Measurements from ENCODE around the gene NSG2. TPM values are rescaled to one million over a fixed set of nuclear protein-coding genes. Genes with fewer than 3 reads are reported as not detected.

NSG2 gene
- total RNA-seq, 1 experiment from 2014 or later: not detected

DNA sequence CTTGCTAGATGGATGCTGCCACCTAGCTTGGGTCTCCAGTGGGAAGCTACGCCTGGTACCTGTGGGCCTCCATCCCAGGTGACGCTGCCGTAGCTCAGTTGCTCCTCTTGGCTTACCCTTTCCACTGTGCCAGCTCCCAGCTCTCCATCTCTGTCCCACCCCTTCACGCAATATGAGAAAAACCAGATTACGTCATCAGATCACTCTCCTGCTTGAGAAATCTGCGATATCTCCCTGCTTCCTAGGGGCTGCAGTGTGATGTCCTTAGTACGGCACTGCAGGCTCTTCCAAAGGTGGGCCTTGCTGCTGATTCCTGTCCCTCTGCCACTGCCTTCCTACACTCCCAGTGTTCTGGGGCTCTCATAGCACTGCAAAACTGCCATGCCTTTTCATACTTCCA lies 28.9 kb downstream of the NSG2 start:
- Histone ChIP-seq H4K91ac (ENCODE audit: insufficient read length, low read depth, low read length) (no peak overlapping the region), H3K79me1 (ENCODE audit: insufficient read depth, low read depth, low read length, poor library complexity, severe bottlenecking) (no peaks in the 10 kb centered on the region), H2BK20ac (ENCODE audit: low read depth, low read length, poor library complexity, severe bottlenecking) (no peak overlapping the region), H3T11ph (ENCODE audit: low read length) (no peak overlapping the region), H2BK5ac (ENCODE audit: insufficient read length, low read length) (no peak overlapping the region), H4K5ac (ENCODE audit: insufficient read length, low read depth, low read length) (no peak overlapping the region), H2BK120ac (ENCODE audit: low read depth, low read length, poor library complexity, severe bottlenecking) (no peak overlapping the region), H4K8ac (replicated peaks; ENCODE audit: insufficient read length, low read depth, low read length) (no peak overlapping the region), H4K20me1 (ENCODE audit: control insufficient read depth, insufficient read depth, insufficient read length) (no peaks in the 10 kb centered on the region), H3K56ac (ENCODE audit: insufficient read length, low read depth, low read length) (no peak overlapping the region), H2AK5ac (ENCODE audit: insufficient read length, low read length) (no peak overlapping the region), H3K27ac (ENCODE audit: insufficient read length, low read depth, low read length) (no peak overlapping the region), H3K9me3 (ENCODE audit: control insufficient read depth, low read depth, low read length) (no peaks in the 10 kb centered on the region), H3K4me1 (ENCODE audit: insufficient read depth, low read length) (no peaks in the 10 kb centered on the region), H3K4ac (ENCODE audit: low read depth, low read length) (no peak overlapping the region), H3K9ac (ENCODE audit: extremely low read depth, insufficient read length, low read length) (no peak overlapping the region), H3K4me2 (ENCODE audit: insufficient read depth, insufficient read length, low read length) (no peak overlapping the region), H3K27me3 (ENCODE audit: insufficient read depth, low read length) (no peaks in the 10 kb centered on the region), H2AFZ (ENCODE audit: low read length) (no peak overlapping the region), H3K23ac (ENCODE audit: insufficient read length, low read depth, low read length) (no peak overlapping the region), H3K23me2 (ENCODE audit: insufficient read length, low read depth, low read length, poor library complexity, severe bottlenecking) (no peaks in the 10 kb centered on the region), H2BK12ac (ENCODE audit: insufficient read length, low read depth, low read length) (no peak overlapping the region), H3K18ac (ENCODE audit: insufficient read length, low read depth, low read length) (no peak overlapping the region), H3K79me2 (ENCODE audit: insufficient read depth, low read length) (no peaks in the 10 kb centered on the region), H2BK15ac (ENCODE audit: low read depth, low read length) (no peak overlapping the region), H3K14ac (ENCODE audit: insufficient read depth, low read length) (no peak overlapping the region)
- Mint-ChIP-seq H3K36me3 (ENCODE audit: insufficient read depth in 1 of 3, low read depth in 3 of 3) (no peaks in the 10 kb centered on the region), H3K27ac (no peak overlapping the region; a peak in 1 of 7 replicates), H3K4me1 (no peaks in the 10 kb centered on the region; a peak in 1 of 4 replicates), H3K4me3 (no peak overlapping the region), H3K9me3 (no peaks in the 10 kb centered on the region), H3K27me3 (ENCODE audit: low read depth) (peaks cover 2% of the 10 kb centered on the region)
- no CpG with 5 or more reads among the region's 7 CpGs for WGBS (ENCODE audit: extremely low coverage, insufficient read length, low lambda C conversion rate)
- DNase-seq: no peak
- TF ChIP-seq, protein P1, sequence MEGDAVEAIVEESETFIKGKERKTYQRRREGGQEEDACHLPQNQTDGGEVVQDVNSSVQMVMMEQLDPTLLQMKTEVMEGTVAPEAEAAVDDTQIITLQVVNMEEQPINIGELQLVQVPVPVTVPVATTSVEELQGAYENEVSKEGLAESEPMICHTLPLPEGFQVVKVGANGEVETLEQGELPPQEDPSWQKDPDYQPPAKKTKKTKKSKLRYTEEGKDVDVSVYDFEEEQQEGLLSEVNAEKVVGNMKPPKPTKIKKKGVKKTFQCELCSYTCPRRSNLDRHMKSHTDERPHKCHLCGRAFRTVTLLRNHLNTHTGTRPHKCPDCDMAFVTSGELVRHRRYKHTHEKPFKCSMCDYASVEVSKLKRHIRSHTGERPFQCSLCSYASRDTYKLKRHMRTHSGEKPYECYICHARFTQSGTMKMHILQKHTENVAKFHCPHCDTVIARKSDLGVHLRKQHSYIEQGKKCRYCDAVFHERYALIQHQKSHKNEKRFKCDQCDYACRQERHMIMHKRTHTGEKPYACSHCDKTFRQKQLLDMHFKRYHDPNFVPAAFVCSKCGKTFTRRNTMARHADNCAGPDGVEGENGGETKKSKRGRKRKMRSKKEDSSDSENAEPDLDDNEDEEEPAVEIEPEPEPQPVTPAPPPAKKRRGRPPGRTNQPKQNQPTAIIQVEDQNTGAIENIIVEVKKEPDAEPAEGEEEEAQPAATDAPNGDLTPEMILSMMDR (conservative IDR thresholded peaks at IDR 0.05): no peak
